Smooth muscle cell (in vitro differentiated cells): Measurements from ENCODE around the gene FAM186B. TPM values are rescaled to one million over a fixed set of nuclear protein-coding genes. Genes with fewer than 3 reads are reported as not detected.
A peak's percentile ranks its signal among the peaks of the same experiment; 100 is the strongest.

Experiments used
- DNase-seq: peaks from one replicate; lab custom pipeline; 2025; ENCODE audit not compliant: unreplicated experiment; lab: John Stamatoyannopoulos, UW
- H2AFZ ChIP-seq: fragments of 200-600 bp; sonication (generic); 2 replicates; pipeline ENCODE4 v1.6.0; 2016; ENCODE audit warnings: antibody characterized with exemption, low read depth, mild to moderate bottlenecking
- H3F3A ChIP-seq: fragments of 200-600 bp; sonication (generic); 2 replicates; pipeline ENCODE4 v1.6.0; 2017; ENCODE audit warnings: antibody characterized with exemption, low read depth
- H3K27ac ChIP-seq: fragments of 200-600 bp; sonication (generic); 2 replicates; pipeline ENCODE4 v1.5.1; 2016; ENCODE audit warnings: low read depth, mild to moderate bottlenecking
- H3K27me3 ChIP-seq: fragments of 200-600 bp; sonication (generic); 2 replicates; pipeline ENCODE4 v1.6.1; 2016; ENCODE audit warnings: low read depth, mild to moderate bottlenecking
- H3K36me3 ChIP-seq: fragments of 200-600 bp; sonication (generic); 2 replicates; pipeline ENCODE4 v1.5.1; 2016; ENCODE audit warnings: low read depth
- H3K4me1 ChIP-seq: fragments of 200-600 bp; sonication (generic); 2 replicates; pipeline ENCODE4 v1.5.1; 2016; ENCODE audit warnings: low read depth
- H3K4me2 ChIP-seq: fragments of 200-600 bp; sonication (generic); 2 replicates; pipeline ENCODE4 v1.6.0; 2016; ENCODE audit warnings: mild to moderate bottlenecking
- H3K4me3 ChIP-seq: fragments of 200-600 bp; sonication (generic); 2 replicates; pipeline ENCODE4 v1.5.1; 2016; ENCODE audit warnings: mild to moderate bottlenecking
- H3K79me2 ChIP-seq: fragments of 200-600 bp; sonication (generic); 2 replicates; pipeline ENCODE4 v1.6.0; 2016; ENCODE audit warnings: low read depth, mild to moderate bottlenecking
- H3K9ac ChIP-seq: fragments of 200-600 bp; sonication (generic); 2 replicates; pipeline ENCODE4 v1.6.0; 2016; ENCODE audit warnings: low read depth
- H3K9me3 ChIP-seq: fragments of 200-600 bp; sonication (generic); replicated peaks from 2 replicates; pipeline ENCODE4 v1.5.1; 2016; ENCODE audit warnings: low read depth
- H4K20me1 ChIP-seq: fragments of 200-600 bp; sonication (generic); 2 replicates; pipeline ENCODE4 v1.6.0; 2016; ENCODE audit warnings: low read depth
- WGBS: methylation state at CpG from one replicate; pipeline ENCODE4 v1.1.7; 2016; ENCODE audit warnings: low lambda C conversion rate; 5-methylcytosine and 5-hydroxymethylcytosine counted together
- polyA plus RNA-seq: library from polyadenylated mRNA; unstranded; fragments of >200 nt; fragmentation: Nextera tagmentation; extraction: Ambion mirVana; gene quantifications from 2 replicates; pipeline ENCODE4 v1.2.1, GENCODE V29; 2016
- total RNA-seq: library from RNA; depleted of rRNA; stranded (reverse); fragments of >200 nt; gene quantifications from 2 replicates; pipeline ENCODE4 v1.2.3, GENCODE V29; 2014
- TF ChIP-seq, protein P1 (sequence below): fragments of 200-600 bp; sonication (generic); IDR thresholded peaks from 2 replicates; pipeline ENCODE4 v1.5.1; 2017; ENCODE audit warnings: borderline replicate concordance, mild to moderate bottlenecking, antibody characterized with exemption; ENCODE audit not compliant: insufficient read depth, poor library complexity, severe bottlenecking

The FAM186B gene
- total and polyA plus RNA-seq, 2 experiments from 2014 or later = 0.18 to 1.3 TPM

DNA sequence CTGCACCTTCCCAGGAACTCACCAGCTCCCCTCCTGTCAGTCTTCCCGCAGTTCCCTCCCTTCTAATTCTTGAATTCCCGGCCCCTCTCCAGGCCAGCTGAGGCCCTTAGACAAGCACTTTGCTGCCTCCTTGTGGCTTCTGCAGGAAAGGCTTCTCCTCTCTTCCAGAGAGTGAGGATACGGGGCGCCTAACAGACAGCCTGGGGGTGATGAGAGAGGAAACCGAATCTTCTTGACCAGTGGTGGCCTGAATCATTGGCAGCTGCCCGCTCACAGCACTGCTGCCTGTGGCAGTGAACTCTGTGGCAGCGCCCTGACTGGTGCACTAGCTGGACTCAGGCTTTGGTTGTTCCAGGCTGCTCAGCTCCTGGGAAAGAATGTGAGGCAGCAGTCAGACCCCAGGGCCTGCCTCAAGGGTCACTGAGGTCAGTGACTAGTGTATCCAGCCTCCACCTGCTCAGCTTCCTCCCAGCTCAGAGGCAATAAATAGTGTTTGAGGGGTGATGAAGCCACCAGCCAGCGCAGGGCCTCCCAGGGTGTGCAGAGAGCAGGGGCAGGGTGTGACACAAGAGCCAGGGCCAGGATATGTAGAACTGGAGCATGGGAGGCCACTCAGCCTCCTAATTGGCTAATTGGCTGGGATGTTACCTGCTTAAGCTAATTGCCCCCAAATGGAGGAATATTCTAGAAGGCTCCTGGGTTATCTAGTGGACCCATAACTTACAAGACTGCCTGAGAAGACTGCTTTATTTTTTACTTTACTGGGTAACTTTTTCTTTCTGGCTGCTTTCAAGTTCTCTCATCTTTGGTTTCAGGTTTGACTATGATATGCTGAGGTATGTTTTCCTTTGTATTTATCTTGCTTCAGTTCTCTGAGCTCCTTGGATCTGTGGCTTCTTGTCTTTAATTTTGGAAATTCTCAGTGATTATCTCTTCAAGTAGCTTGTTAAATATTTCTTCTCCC lies 24.6 kb downstream of the FAM186B start:
- Histone ChIP-seq H3K4me2 (no peak overlapping the region), H3K4me1 (peaks cover 16% of the 10 kb centered on the region), H3K9me3 (no peaks in the 10 kb centered on the region), H3K4me3 (no peak overlapping the region), H3F3A (no peaks in the 10 kb centered on the region), H3K27ac (no peak overlapping the region), H3K79me2 (no peaks in the 10 kb centered on the region), H2AFZ (no peak overlapping the region), H4K20me1 (peaks cover 21% of the 10 kb centered on the region), H3K36me3 (no peaks in the 10 kb centered on the region), H3K27me3 (no peaks in the 10 kb centered on the region), H3K9ac (no peak overlapping the region)
- WGBS = 31% methylated on average over 8 of the region's 8 CpGs
- TF ChIP-seq, protein P1, sequence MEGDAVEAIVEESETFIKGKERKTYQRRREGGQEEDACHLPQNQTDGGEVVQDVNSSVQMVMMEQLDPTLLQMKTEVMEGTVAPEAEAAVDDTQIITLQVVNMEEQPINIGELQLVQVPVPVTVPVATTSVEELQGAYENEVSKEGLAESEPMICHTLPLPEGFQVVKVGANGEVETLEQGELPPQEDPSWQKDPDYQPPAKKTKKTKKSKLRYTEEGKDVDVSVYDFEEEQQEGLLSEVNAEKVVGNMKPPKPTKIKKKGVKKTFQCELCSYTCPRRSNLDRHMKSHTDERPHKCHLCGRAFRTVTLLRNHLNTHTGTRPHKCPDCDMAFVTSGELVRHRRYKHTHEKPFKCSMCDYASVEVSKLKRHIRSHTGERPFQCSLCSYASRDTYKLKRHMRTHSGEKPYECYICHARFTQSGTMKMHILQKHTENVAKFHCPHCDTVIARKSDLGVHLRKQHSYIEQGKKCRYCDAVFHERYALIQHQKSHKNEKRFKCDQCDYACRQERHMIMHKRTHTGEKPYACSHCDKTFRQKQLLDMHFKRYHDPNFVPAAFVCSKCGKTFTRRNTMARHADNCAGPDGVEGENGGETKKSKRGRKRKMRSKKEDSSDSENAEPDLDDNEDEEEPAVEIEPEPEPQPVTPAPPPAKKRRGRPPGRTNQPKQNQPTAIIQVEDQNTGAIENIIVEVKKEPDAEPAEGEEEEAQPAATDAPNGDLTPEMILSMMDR = peak; percentile 74
- peak; percentile 16 for DNase-seq

GRCh38 chr12:49578471-49579112 lies 26.8 kb downstream of the FAM186B start:
- 81% methylated on average over 13 of the region's 13 CpGs for WGBS
- Histone ChIP-seq H3K4me3 (no peak overlapping the region), H3K27ac (no peak overlapping the region), H3K9me3 (no peaks in the 10 kb centered on the region), H2AFZ (no peak overlapping the region), H3K27me3 (no peaks in the 10 kb centered on the region), H3K79me2 (no peaks in the 10 kb centered on the region), H4K20me1 (peaks cover 21% of the 10 kb centered on the region), H3K4me1 (peaks cover 16% of the 10 kb centered on the region), H3K36me3 (no peaks in the 10 kb centered on the region), H3K4me2 (no peak overlapping the region), H3K9ac (no peak overlapping the region), H3F3A (no peaks in the 10 kb centered on the region)
- TF ChIP-seq, protein P1 = no peak
- no peak for DNase-seq

DNA sequence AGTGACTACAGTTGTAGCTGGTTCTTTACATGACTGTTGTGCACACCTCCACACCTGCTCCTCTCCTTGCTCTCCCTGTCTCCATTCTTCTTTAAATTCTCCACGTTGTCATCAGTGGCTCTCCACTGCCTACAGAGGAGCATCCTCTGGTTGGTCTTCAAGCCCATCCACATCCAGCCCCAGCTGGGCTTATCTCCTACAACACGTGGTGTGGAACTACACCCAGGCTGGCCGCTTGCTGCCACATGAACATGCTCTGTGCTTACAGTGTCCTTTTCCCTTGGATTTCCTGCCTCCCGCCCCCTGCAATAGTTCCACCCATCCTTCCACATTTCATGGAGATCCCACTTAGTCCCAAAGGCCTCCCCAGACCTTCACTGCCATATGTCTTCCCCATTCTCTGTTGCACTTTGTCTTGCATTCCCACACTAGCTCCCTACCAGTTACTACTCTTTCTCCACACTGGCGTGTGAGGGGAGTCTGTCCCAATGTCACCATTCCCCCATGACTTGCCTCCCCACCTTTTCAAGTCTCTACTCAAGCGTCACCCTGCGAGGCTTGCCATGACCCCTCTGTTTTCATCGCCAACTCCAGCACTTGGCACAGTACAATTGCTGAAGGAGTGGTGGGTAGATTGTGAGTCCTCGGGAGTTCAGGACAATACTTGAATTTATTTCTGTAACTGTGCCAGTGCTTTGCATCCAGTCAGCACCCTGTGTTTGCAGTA lies 27.7 kb downstream of the FAM186B start:
- Histone ChIP-seq H3K79me2 (no peaks in the 10 kb centered on the region), H3K4me2 (no peak overlapping the region), H3K9me3 (no peaks in the 10 kb centered on the region), H3K27ac (no peak overlapping the region), H3K9ac (no peak overlapping the region), H3K4me1 (peaks cover 16% of the 10 kb centered on the region), H3F3A (no peaks in the 10 kb centered on the region), H3K4me3 (no peak overlapping the region), H2AFZ (no peak overlapping the region), H3K27me3 (no peaks in the 10 kb centered on the region), H3K36me3 (no peaks in the 10 kb centered on the region), H4K20me1 (peaks cover 21% of the 10 kb centered on the region)
- 92% methylated on average over 9 of the region's 9 CpGs for WGBS
- TF ChIP-seq, protein P1 = no peak
- no peak for DNase-seq
